GM18517 (cell line): ENCODE results near the gene PCDHGB5.

Source experiments
- ATAC-seq: cut with Tn5 transposase; IDR thresholded peaks from one replicate; pipeline ENCODE4 v1.9.1; 2021; ENCODE audit warnings: mild to moderate bottlenecking, moderate library complexity; ENCODE audit not compliant: unreplicated experiment

The PCDHGB5 gene

DNA sequence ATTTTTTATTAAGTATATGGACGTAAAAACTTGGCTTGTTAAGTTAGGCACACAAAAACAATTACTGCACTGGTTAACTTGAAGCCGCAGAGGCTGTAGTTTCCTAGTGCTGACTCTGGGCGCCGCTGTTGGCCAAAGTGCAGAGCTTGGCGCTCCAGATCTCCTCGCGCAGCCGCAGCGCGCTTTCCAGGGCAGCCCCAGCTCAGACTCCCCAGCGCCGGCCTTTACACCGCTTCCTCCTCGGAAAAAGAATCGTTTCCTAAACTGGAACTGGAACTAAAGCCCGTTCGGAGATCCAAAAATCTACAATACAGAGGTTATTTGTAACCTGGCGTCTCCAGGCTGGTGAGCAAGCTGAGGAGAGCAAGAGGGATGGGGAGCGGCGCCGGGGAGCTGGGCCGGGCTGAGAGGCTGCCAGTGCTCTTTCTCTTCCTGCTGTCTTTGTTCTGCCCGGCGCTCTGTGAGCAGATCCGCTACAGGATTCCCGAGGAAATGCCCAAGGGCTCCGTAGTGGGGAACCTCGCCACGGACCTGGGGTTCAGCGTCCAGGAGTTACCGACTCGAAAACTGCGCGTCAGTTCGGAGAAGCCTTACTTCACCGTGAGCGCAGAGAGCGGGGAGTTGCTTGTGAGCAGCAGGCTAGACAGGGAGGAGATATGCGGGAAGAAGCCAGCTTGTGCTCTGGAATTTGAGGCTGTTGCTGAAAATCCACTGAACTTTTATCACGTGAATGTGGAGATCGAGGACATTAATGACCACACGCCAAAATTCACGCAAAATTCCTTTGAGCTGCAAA lies at the start of gene PCDHGB5:
Gene PCDHGB5, plus strand, starts transcription at position 192 of the 796 bp plus-strand sequence. Its CDS starts 181 bp downstream, at position 373.
- peak; percentile 93 for ATAC-seq

DNA sequence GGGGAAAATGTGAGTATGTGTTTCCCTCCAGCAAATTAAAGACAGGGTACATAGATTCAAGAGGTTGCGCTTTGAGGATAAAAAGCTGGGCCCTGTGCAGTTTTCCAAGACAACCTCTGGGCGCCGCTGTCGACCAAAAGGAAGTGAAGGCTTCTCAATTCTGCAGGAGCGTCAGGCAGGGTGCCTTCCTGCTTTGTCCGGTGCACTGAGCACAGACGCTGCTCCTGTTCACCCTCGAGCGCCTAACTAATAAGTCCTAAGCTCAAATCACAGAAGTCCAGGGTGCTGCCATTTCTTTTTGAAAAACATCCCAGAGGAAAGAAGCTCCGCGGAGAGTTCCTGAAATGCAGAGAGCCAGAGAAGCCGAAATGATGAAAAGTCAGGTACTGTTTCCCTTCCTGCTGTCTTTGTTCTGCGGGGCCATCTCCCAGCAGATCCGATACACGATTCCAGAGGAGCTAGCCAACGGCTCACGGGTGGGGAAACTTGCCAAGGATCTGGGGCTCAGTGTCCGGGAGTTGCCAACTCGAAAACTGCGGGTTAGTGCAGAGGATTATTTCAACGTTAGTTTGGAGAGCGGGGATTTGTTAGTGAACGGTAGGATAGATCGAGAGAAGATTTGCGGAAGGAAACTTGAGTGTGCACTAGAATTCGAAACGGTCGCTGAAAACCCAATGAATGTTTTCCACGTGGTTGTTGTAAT lies 47.7 kb upstream of the PCDHGB5 start, which contains the start of gene PCDHGB1:
Gene PCDHGB1, plus strand, starts transcription at position 183 of the 703 bp plus-strand sequence. Its CDS starts 162 bp downstream, at position 345.
- ATAC-seq, result no peak

DNA sequence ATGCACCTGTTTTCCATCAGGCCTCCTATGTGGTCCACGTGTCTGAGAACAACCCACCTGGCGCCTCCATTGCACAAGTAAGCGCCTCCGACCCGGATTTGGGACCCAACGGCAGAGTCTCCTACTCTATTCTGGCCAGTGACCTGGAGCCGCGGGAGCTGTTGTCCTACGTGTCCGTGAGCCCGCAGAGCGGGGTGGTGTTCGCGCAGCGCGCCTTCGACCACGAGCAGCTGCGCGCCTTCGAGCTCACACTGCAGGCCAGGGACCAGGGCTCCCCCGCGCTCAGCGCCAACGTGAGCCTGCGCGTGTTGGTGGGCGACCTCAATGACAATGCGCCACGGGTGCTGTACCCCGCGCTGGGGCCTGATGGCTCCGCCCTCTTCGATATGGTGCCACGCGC lies 46.2 kb upstream of the PCDHGB5 start:
- ATAC-seq, result no peak

DNA sequence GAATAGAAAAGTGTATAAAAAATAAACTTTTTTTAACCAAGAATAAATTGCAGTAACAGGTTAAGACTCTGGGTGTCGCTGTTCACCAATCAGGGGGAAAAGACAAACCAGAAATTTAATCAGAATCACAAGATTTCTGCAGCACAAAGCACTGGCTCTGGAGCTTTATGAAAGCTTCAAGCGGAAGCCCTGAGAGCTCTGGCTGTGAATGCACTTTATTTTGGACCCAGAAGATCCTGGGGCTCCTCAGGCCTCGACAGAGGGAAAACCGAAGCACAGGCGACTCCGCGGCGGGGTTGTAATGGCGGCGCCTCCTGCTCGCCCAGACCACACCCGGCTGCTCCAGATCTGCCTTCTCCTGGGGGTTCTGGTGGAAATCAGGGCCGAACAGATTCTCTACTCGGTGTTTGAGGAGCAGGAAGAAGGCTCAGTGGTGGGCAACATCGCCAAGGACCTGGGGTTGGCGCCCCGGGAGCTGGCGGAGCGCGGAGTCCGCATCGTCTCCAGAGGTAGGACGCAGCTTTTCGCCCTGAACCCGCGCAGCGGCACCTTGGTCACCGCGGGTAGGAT lies 42.8 kb upstream of the PCDHGB5 start, which contains the start of gene PCDHGA4:
Gene PCDHGA4, plus strand, starts transcription at position 122 of the 570 bp plus-strand sequence. Its CDS starts 87 bp downstream, at position 209.
- ATAC-seq, result no peak

DNA sequence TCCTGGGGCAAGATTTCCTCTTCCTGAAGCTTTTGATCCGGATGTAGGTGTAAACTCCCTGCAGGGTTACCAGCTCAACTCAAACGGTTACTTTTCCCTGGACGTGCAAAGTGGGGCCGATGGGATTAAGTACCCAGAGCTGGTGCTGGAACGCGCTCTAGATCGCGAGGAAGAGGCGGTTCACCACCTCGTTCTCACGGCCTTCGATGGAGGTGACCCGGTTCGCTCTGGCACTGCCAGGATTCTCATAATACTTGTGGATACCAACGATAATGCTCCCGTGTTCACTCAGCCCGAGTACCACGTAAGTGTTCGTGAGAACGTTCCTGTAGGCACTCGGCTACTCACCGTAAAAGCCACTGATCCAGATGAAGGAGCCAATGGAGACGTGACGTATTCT lies 42.1 kb upstream of the PCDHGB5 start:
- ATAC-seq, result no peak

DNA sequence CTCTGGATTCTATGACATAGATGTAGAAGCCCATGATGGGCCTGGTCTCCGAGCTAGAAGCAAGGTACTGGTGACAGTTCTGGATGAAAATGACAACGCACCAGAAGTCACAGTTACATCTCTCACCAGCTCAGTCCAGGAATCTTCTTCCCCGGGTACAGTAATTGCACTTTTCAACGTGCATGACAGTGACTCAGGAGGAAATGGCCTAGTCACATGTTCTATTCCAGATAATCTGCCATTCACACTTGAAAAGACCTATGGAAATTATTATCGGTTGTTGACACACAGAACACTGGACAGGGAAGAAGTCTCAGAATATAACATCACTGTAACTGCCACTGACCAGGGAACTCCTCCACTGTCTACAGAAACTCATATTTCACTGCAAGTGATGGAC lies 41.6 kb upstream of the PCDHGB5 start:
- no peak for ATAC-seq

DNA sequence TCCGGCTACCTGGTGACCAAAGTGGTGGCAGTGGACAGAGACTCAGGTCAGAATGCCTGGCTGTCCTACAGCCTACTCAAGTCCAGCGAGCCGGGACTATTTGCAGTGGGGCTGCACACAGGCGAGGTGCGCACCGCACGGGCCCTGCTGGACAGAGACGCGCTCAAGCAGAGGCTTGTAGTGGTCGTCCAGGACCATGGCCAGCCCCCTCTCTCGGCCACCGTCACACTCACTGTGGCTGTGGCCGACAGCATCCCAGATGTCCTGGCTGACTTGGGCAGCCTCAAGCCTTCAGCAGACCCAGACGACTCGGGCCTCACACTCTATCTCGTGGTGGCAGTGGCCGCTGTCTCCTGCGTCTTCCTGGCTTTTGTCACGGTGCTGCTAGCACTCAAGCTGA lies 40.8 kb upstream of the PCDHGB5 start:
- ATAC-seq, result no peak

DNA sequence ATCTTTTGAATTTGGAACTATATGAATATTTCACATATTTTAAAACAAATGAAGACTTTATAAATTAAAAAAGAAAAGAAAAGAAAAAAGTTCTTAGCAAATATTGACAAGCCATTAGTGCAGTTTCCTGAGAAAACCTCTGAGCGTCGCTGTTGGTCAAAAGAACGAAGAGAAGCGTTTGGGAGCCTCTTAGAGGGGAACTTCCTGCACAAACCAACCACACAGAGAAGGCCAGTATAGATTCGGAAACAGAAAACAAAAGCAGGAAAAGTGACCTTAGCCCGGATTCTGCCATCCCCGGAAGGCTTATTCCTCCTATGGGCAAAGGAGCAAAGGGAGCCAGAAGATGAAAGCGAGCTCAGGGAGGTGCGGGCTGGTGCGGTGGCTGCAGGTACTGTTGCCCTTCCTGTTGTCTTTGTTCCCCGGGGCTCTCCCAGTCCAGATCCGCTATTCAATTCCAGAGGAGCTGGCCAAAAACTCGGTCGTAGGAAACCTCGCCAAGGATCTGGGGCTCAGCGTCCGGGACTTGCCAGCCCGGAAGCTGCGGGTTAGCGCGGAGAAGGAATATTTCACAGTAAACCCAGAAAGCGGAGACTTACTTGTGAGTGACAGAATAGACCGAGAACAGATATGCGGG lies 37.8 kb upstream of the PCDHGB5 start, which contains the start of gene PCDHGB2:
Gene PCDHGB2, plus strand, starts transcription at position 205 of the 637 bp plus-strand sequence. Its CDS starts 142 bp downstream, at position 347.
- peak; percentile 56 for ATAC-seq

DNA sequence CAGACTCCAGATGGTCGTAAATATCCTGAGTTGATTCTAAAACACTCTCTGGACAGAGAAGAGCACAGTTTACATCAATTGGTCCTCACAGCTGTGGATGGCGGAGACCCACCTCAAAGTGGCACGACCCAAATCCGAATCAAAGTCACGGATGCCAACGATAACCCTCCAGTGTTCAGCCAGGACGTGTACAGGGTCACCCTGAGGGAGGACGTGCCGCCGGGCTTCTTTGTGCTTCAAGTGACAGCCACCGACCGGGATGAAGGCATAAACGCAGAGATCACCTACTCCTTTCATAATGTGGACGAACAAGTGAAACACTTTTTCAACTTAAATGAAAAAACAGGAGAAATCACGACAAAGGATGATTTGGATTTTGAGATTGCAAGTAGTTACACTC lies 37.1 kb upstream of the PCDHGB5 start:
- no peak for ATAC-seq

DNA sequence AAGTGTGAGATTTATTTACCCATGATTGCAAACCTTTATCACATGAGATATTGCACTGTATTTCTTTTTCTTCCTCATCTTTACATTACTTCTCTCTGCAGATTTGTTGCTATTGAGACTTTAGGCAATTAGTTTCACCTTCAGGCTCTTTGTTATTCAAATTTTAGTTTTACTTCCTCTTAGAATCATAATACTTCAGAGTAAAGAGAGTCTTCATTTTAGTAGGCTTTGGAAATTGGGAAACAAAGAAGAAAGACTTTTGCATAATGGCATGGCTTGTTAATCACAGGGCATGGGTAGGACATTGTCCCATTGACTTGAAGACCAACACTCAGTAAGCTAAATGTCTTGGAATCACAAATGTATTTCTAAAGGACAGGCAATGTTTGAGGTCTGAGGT lies 35.0 kb upstream of the PCDHGB5 start:
- no peak for ATAC-seq

DNA sequence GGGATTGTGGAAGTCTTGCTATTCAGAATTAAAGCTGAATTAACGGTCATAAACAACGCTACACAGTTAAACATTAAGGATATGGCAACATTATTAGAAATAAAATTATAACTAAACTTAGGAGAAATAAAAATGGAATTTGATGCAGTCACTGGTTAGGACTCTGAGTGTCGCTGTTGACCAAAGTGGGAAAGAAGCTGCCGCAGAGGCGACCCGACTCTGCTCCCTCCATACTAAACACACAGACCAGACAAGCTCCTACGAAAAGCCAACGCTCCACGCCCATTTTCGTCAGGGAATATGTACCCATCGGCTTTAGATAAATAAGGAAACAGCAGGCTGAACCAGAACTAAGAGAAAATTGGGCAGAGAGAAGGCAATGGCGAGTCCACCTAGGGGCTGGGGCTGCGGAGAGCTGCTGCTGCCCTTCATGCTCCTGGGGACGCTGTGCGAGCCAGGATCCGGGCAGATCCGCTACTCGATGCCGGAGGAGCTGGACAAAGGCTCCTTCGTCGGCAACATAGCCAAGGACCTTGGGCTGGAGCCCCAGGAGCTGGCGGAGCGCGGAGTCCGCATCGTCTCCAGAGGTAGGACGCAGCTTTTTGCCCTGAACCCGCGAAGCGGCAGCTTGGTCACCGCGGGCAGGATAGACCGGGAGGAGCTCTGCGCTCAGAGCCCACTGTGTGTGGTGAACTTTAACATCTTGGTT lies 33.6 kb upstream of the PCDHGB5 start, which contains the start of gene PCDHGA5:
Gene PCDHGA5, plus strand, starts transcription at position 211 of the 709 bp plus-strand sequence. Its CDS starts 169 bp downstream, at position 380.
- ATAC-seq, result no peak

DNA sequence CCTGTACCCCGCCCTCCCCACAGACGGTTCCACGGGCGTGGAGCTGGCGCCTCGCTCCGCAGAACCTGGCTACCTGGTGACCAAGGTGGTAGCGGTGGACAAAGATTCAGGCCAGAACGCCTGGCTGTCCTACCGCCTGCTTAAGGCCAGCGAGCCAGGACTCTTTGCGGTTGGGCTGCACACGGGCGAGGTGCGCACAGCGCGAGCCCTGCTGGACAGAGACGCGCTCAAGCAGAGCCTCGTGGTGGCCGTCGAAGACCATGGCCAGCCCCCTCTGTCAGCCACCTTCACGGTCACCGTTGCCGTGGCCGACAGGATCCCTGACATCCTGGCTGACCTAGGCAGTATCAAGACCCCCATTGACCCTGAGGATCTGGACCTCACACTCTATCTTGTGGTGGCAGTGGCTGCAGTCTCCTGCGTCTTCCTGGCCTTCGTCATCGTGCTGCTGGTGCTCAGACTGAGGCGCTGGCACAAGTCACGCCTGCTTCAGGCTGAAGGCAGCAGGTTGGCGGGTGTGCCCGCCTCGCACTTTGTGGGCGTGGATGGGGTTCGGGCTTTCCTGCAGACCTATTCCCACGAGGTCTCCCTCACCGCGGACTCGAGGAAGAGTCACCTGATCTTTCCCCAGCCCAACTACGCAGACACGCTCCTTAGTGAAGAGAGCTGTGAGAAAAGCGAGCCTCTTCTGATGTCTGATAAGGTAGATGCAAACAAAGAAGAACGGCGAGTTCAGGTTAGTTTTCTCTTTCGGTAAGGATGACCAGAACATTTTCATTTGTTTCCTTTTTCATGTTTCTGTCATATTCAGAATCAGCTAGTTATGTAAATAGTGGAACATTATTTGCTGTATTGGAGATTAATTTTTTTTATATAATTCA lies 31.5 kb upstream of the PCDHGB5 start:
- no peak for ATAC-seq

DNA sequence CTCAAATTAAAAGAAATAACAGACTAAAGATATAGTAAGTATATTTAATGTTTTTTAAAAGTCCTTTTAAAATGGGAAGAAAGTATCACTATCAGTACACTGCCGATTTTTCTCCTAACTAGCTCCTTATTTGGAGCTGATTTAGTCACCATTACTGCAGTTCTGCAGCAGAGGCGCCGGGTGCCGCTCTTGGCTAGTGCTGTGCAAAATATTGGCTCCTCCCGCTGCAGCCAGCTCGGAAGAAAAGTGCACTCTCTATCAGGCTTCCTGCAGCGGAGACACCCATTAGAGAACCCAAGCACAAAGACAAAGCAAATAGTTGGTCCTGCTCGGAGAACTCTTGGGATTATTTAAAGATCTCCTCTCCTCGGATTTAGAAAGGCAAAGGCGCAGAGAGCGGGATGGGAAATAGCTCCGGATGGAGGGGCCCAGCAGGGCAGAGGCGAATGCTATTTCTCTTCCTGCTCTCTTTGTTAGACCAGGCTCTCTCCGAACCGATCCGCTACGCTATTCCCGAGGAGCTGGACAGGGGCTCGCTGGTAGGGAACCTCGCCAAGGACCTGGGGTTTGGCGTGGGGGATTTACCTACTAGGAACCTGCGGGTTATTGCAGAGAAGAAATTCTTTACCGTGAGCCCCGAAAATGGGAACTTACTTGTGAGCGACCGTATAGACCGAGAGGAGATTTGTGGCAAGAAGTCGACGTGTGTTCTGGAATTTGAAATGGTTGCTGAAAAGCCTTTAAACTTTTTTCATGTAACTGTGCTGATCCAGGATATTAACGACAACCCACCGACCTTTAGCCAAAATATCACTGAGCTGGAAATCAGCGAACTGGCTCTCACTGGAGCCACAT lies 27.5 kb upstream of the PCDHGB5 start, which contains the start of gene PCDHGB3:
Gene PCDHGB3, plus strand, starts transcription at position 249 of the 855 bp plus-strand sequence. Its CDS starts 153 bp downstream, at position 402.
- peak; percentile 90 for ATAC-seq

DNA sequence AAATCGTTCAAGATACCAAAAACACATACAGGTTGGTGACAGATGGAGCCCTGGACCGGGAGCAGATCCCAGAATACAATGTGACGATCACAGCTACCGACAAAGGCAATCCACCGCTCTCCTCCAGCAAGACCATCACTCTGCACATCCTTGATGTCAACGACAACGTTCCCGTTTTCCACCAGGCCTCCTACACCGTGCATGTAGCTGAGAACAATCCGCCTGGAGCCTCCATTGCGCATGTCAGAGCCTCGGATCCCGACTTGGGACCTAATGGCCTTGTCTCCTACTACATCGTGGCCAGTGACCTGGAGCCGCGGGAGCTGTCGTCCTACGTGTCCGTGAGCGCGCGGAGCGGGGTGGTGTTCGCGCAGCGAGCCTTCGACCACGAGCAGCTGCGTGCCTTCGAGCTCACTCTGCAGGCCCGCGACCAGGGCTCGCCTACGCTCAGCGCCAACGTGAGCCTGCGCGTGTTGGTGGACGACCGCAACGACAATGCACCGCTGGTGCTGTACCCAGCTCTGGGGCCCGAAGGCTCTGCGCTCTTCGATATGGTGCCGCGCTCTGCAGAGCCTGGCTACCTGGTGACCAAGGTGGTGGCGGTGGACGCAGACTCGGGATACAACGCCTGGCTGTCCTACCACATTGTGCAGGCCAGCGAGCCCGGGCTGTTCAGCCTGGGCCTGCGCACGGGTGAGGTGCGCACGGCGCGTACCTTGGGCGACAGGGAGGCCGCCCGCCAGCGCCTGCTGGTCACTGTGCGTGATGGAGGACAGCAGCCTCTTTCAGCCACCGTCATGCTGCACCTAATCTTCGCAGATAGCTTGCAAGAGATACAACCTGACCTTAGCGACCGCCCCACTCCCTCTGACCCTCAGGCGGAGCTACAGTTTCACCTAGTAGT lies 25.9 kb upstream of the PCDHGB5 start:
- no peak for ATAC-seq

DNA sequence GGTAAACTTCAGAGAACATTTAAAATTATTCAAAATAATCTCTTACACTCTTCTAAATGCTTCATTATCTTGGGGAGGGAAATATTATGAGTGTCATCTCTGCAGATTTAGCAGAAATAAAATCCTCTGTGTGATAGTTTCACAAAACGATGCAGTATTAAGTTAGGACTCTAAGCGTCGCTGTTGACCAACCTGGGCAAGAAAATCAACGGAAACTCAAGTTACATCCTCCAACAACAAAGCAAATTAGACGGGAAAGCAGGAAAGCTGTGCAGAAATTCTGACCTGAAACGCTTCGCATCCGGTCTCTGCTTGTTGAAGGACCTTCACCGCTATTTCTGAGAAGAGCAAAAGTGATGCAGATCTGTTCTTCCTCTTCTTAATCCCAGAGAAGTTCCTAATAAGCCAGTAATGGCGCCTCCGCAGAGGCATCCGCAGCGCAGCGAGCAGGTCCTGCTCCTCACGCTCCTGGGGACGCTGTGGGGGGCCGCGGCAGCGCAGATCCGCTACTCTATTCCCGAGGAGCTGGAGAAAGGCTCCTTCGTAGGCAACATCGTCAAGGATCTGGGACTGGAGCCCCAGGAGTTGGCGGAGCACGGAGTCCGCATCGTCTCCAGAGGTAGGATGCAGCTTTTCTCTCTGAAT lies 24.0 kb upstream of the PCDHGB5 start, which contains the start of gene PCDHGA6:
Gene PCDHGA6, plus strand, starts transcription at position 219 of the 645 bp plus-strand sequence. Its CDS starts 193 bp downstream, at position 412.
- ATAC-seq, result no peak

DNA sequence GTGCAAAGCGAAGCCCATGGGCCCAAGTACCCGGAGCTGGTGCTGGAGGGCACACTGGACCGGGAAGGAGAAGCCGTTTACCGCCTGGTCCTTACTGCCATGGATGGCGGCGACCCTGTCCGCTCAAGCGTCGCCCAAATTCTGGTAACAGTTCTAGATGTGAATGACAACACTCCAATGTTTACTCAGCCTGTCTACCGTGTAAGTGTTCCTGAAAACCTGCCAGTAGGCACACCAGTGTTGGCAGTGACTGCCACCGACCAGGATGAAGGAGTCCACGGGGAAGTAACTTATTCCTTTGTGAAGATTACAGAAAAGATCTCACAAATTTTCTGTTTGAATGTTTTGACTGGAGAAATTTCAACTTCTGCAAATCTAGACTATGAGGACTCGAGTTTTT lies 23.1 kb upstream of the PCDHGB5 start:
- ATAC-seq, result no peak
